NCI-H2196 treated with DMSO at 0.1 percent for 48 hours (cell line): ENCODE data around the gene GNPTG.

ENCODE experiments used
- DNase-seq: peaks from one replicate; lab custom pipeline; 2025; ENCODE audit not compliant: unreplicated experiment; lab: John Stamatoyannopoulos, UW

Gene GNPTG

DNA sequence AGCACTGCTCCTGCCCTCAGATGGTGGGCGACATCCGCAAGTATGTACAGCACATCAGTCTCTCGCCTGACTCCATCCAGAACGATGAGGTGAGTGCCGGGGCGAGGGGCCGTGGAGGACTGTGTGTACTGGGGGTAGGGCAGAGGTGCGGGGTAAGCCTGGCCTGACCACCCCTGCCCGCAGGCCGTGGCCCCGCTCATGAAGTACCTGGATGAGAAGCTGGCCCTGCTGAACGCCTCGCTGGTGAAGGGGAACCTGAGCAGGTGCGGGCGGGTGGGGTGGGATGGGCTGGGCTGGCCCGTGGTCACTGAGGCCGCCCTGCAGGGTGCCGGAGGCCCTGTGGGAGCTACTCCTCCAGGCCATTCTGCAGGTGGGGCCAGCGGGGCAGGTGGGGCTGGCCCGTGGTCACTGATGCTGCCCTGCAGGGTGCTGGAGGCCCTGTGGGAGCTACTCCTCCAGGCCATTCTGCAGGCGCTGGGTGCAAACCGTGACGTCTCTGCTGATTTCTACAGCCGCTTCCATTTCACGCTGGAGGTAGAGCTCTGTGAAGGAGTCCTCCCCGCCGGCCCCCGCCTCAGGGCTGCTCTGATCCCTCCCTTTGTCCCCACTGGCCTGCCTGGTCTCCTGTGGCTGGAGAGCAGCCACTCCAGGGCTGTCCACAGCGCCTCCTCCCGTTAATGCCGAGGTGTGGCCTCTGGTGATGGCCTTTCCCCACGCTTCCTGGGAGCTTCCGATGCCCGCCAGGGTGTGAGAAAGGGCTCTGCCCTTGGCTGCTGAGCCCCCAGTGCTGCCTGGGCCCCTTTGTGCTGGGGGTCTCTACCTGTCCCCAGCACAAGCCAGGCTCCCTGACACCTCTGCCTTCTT lies 5.1 kb upstream of the GNPTG start:
- no peak for DNase-seq

- DNase-seq: no peak
Measured at GRCh38 chr16:1347286-1347855, 4.4 kb upstream of the GNPTG start.

DNA sequence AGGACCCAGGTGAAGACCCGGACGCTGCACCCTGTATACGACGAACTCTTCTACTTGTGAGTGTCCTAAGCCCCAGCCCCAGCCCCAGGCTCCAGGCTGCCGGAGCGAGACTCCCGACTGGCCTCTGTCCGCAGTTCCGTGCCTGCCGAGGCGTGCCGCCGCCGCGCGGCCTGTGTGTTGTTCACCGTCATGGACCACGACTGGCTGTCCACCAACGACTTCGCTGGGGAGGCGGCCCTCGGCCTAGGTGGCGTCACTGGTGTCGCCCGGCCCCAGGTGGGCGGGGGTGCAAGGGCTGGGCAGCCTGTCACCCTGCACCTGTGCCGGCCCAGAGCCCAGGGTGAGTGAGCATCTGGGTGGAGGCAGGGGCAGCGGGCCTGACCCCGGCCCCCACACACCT lies 3.8 kb upstream of the GNPTG start:
- no peak for DNase-seq

- no peak for DNase-seq
Measured at GRCh38 chr16:1348441-1348840, 3.3 kb upstream of the GNPTG start.

GRCh38 chr16:1348926-1349325 lies 2.8 kb upstream of the GNPTG start:
- no peak for DNase-seq

- no peak for DNase-seq
Measured at GRCh38 chr16:1349351-1349750, 2.4 kb upstream of the GNPTG start.

DNA sequence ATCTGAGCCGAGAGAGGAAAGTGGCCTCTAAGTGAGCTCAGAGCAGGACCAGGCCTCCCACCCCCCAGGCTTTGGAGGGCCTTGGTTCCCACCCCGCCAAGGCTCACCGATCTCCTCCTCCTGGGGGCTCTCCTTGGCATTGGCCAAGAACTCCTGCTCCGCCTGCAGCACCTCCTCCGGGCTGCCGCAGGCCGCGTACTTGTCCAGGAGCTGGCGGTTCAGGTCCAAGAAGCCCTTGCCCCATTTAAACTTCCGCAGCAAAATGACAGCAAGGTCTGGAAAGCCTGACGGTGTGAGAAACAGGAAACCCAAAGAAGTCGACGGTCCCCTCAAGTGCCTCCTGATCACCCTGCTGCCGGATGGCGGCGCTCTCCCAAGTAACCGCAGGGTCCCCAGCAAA lies 1.8 kb upstream of the GNPTG start:
- no peak for DNase-seq

- DNase-seq: no peak
Measured at GRCh38 chr16:1350691-1351090, 1.0 kb upstream of the GNPTG start.

DNA sequence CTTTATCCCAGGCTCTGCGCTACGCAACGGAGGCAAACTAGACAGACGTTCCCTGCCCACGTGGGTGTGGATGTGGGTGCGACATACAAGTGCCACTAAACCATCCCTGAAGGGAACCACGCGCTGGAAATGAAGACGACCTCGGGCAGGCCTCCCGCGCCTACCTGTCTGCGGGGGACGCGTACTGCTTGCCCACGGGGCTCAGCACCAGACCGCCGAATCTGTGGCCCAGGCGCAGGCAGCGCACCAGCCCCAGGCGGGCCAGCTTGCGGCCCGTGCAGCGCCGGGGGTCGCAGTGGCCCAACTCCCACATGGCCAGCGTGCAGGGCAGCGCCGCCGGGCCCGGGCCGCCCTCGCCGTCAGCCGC lies 533 bp upstream of the GNPTG start:
- DNase-seq: no peak

GRCh38 chr16:1354815-1355540 lies 3.2 kb downstream of the GNPTG start:
- no peak for DNase-seq

DNA sequence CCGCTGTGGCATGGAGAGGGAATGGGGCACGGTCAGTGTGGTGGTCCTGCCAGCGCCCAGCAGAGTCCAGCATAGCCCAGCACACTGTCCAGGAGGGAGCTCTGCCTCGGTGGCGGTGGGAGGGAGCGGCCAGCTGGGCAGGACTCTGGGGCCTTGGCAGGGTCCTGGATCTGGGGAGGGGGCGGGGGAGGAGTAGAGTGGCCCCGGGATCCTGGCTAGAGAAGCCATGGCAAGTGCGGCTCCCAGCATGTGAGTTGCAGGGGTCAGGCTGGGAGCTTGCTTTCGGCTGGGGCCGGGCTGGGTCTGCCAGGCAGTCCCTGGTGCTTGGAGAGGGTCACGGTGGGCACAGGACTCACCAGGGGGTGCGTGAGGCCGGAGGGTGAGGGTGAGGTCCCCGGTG lies 3.9 kb downstream of the GNPTG start:
- no peak for DNase-seq

DNA sequence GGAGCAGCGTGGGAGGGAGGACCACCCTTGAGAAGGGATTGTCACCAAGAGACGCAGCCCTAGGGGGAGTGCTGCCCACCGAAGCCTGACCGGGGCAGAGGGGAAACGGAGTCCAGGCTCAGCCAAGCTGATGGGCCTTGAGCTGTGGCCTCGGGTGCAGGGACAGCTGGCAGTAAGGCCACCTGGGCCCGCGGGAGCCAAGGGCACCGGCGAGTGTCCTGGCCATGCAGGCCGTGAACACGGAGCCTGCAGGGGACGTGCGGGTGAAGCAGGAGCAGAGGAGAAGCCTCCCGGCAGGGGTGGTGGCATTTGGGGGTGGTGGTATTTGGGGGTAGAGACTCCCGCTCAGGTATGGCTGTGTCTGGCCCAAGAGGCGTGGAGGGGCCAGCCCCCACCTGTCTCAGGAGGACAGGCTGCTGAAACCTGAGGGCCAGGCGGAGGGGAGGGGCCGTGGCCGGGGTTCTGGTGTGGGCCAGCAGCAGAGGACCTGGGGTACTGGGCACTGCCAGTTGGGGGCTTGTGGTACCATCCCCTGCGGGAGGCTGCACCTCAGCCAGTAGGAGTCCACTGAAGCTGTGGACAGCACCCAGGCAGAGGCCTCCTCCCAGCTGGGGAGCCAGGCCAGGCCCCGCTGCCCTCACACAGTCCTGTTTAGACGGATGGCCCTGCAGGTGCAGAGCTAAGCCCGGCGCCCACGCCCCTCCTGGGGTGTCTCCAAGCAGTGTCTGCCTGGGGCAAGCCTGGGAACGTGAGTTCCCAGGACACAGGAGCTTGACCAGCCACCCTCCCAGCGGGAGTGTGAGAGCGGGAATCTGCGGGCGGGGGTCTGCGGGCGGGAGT lies 4.5 kb downstream of the GNPTG start:
- no peak for DNase-seq

DNA sequence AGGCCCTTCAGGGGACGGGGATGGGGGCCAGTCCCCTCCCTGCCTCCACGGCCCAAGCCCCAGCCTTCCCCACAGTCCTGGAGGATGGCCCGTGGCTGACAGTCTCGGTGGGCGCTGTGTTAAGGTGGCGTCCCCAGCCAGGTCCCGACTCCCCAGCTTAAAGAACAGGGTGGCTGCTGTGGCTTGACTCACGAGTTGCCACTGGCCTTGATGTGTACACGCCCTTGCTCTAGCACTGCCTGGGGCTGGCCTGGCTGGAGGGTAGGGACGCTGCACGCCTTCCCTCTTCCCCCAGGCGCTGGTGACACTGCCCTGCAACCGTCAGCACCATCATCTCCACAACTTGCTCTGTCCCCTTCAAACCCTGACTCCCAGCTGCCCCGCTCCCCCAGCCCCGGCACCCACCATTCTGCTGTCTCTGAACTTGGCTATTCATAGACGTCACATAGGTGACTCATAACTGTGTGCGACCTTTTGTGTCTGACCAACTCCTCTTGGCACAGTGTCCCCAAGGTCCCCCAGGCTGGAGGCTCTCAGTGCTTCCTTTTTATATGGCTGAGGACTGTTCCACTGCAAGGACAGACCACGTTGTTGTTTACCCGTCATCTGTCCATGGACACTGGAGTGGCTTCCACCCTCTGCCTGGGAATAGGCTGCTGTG lies 6.3 kb downstream of the GNPTG start:
- no peak for DNase-seq

DNA sequence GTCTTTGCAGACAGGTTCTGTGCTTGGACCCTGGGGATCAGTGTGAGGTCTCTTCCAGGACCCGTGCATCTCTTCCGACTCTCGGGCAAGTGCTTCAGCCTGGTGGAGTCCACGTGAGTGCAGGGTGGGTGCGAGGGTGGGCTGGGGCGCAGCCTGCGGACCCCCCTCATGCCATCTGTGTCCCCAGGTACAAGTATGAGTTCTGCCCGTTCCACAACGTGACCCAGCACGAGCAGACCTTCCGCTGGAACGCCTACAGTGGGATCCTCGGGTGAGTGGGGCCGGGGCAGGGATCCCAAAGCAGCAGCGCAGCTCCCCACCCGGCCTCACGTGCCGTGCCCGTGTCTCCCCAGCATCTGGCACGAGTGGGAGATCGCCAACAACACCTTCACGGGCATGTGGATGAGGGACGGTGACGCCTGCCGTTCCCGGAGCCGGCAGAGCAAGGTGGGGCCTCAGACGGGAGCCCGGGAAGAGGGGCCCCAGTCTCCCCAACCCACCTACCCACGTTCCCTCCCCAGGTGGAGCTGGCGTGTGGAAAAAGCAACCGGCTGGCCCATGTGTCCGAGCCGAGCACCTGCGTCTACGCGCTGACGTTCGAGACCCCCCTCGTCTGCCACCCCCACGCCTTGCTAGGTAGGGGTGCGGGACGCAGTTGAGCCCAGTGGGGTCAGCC lies 10.1 kb downstream of the GNPTG start:
- no peak for DNase-seq

DNA sequence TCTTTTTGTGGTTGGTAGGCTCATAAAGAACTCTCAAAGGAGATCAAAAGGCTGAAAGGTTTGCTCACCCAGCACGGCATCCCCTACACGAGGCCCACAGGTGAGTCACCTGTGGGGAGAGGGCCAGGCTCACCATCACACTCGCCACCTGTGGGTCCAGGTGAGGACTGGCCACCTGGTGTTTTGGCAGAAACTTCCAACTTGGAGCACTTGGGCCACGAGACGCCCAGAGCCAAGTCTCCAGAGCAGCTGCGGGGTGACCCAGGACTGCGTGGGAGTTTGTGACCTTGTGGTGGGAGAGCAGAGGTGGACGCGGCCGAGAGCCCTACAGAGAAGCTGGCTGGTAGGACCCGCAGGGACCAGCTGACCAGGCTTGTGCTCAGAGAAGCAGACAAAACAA lies 11.1 kb downstream of the GNPTG start:
- DNase-seq: no peak

DNA sequence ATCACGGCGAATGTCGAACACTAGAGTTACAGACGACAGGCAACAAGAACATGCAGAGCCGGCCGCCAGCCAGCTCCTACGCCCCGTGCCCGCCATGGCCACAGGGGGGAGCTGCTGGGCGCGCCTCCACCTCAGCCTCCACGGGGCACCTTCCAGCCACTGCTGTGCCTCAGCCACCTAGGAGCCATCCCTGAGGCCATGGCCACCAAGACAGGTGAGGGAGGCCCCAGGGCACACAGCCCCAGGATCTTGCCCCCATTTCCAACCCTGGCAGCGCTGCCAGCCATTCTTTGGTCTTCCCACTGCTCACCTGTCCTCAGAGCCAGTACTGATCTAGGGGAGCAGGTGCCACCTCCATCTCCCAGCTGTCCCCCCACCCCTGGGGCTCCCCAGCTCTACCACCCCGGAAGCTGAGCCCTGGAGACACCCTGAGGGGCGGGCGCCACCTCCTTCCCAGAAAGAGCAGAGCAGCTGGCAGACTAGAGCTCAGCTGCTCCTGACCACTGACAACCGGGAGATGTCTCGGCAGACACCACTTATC lies 11.8 kb downstream of the GNPTG start:
- DNase-seq: no peak

DNA sequence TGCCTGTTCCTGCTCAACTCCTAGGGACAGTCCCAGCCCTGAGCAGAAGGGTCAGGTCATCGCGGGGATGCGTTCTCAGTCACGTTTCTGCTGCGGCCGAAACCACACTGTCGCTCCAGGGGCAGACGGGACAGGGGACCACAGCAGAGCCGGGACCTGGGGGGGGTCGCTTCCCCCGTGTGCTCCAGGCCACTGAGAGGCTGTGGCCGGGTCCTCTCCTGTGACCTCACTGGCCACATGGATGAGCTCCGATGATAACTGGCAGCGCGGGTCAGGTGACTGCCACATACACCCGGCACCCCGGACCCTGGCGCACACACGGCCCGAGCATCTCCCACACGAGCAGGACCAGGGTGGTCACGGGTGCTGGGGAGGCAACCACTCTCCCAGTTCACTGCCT lies 12.8 kb downstream of the GNPTG start:
- DNase-seq: no peak

DNA sequence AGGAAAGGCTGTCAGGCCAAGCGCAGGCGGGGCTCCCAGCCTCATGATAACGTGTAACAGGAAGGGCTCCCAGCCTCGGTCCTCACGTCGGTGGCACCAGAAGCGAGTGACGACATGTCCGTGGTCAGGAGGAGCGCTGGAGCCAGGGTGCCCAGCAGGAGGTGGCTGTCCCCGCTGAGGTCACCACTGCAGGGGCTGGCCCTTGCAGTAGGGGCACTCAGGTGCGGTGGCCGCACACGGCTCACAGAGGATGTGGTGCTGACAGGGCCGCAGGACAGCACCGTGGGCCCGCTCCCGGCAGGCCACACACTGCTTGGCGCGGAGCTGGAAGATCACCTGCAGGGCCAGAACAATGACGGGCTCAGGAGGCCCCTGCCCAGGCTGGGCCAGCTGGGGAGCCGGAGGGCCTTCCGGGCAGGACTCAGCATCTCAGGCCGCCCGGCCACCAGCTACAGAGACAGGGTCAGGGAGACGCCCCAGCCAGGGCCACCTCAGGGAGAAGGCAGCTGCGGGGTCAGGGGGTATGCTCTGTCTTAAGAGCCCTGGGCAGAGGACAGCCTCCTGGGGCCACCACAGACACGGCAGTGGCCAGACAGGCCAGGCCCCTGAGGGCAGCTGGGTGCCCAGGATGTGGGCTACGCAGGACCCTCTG lies 14.5 kb downstream of the GNPTG start:
- no peak for DNase-seq

- peak; percentile 18 for DNase-seq
Measured at GRCh38 chr16:1366712-1367299, 15.1 kb downstream of the GNPTG start.
